Endometrial microvascular endothelial cells (primary cell): ENCODE measurements around the gene MAPK11. TPM values are rescaled to one million over a fixed set of nuclear protein-coding genes. Genes with fewer than 3 reads are reported as not detected.

ENCODE experiments used
- in situ Hi-C: cut with HindIII; loops from 2 replicates; pipeline ENCODE4 v1.10.0; 2017; ENCODE audit warnings: low sequenced_read_pairs, low pct_unique_long_range_greater_than_20kb; ENCODE audit errors: inconsistent ontology term
- total RNA-seq: library from RNA; depleted of rRNA; stranded (reverse); fragments of >200 nt; gene quantifications from one replicate; pipeline ENCODE4 v1.2.3, GENCODE V29; 2015; ENCODE audit errors: inconsistent ontology term

Gene MAPK11
- total RNA-seq, 1 donor from 2014 or later = 26.9 TPM

DNA sequence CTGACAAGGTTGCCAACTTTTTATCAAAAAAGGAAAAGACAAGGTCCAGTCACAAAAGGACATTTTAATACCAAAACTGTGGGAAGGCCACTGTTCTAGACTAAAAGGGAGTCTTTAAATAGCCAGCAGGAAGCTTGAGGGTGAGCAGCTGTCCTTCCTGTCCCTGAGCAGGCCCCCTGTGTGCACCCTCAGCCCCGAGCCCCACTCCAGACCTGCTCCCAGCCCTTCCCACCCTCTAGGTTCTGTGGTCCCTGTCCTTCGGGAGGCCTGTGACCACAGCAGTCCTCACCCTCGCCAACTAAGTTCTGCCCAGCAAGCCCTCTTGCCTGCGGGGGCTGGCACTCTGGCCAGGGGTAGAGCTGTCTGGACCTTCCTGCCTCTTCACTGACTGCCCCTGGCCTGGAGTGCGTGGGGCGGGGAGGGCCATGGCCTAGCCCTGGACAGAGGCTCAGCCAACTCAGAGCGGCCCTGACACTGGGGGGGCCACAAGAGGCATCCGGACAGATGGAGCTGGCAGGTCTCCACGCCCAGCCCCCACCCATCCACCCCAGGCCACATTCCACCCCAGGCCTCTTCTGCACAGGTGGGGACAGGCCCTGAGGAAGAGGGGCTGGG is 38.9 kb upstream of the MAPK11 start:
- in situ Hi-C loops = no loop called here

DNA sequence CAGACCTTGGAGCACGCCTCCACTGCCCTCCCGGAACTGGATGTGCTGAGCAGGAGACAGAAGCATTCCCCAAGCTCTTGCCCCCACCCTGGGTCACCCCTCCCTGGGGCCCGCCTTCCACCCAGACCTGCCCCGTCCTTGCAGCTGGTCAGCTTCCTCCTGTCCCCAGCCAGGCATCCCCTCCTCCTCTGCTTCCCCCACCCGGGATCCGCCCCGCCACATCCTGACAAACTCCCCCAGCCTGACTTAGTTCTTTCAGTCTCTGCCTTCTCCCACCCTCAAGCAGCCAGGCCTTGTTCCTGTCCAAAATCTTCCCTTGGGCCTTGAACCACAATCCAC is 38.4 kb upstream of the MAPK11 start:
- in situ Hi-C loops = no loop called here

DNA sequence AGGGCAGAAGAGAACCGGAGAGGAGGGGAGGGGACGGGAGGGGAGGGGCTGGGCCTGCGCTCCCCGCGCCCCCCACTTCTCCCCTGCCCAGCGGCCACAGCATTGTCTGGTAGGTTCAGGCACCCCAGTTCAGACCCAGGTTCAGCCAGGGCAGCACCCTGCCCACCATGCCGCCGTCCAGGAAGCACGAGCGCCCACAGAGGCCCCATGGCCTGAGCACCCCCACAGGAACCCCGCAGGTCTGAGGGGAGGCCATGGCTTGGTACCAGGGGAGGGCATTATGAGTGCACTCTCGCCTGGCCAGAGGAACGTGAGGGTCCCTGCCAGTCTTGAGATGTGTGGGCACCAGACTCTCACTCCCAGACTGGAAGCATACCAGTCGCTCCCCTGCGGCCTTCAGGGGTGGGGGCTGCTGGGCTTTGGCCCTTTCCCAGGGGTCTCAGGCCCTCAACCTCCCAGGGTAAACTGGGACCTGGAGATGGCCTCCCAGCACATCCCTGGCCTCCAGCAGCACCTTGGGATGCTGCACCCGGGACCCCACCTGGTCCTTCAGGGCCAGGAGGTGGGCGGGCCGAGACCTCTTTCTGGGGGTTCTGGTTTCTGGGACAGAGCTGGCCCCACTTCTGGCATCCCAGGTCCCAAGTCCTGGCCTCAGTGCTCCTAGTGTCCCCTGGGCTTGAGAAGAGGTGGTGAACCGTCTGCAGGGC is 37.9 kb upstream of the MAPK11 start:
- in situ Hi-C loops = no loop called here

DNA sequence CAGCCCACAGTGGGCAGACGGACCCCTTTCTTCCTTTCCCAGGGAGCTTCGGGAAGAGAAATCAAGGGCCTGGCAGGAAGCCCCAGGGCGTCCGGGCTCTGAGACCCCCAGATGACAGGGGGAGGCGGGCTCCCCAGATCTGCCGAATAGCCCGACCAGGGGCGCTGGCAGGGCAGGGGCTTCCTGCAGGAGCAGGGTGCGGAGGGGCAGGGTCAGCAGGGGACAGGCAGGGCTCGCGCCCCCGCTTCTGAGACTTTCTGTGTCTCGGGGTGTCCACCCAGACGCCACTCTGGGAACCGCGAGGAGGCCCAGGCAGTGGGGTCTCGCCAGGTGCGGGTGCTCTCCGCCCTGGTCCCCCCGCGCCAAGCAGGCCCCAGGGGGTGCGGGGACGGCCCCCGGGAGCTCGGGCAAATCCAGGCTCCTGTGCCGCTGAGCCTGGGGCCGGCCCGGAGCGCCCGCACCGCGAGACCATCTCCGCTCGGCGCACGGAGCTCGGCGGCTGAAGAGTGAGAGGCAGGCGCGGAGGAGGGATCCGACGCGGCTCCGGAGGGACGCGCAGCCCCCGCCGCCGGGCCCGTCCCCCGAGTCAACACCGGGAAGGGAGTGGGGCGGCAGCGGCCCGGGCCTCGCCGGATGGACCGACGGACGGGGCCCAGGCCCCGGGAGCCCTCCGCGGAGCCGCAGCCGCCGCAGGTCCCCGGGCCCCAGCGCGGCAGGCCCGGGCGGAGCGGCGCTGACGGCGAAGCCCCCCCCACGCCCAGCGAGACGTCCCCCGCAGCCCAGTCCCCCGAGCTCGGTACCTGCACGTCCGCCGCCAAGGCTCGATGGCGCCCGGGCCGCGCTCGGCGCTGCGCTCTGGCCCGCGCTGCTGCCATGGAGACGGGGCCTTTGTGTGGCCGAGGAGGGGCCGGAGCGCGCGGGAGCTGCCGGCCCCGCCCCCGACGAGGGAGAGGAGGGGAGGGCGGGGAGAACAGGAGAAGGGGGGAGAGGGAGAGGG is 36.9 kb upstream of the MAPK11 start, which contains the start of gene PLXNB2:
PLXNB2 (minus strand) TSS at position 894 of the 997 bp plus-strand sequence. CDS start 17,062 bp downstream, outside the sequence.
- in situ Hi-C loops = no loop called here

DNA sequence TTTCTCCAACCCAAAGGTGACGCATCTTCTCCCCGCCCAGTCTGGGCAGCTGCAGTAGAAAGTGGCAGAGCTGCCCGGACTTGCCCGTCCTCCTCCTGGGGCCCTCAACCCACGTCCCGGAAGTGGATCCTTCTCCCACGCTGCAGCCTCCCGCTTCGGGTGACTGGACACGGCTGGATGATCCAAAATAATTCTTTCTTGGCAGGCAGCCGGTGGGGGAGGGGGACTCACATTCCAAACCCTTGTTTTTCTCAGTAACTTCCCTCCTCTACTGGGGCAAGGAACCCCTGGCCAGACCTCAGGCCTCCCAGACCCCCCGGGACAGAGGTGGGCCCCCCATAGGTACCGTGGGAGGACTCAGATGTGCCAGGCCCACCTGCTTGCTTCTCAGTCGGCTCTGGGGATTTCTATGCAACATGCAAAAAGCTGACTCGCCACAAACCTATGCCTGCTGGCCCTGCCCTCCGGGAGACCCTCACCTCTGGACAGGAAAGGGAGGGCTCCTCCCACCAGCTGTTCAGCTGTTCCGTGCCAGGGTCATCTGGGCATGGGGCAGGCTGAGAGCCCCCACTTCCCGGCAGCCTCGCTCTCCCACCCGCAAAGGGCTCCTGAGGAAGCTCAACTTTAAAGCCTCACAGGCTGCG is 35.9 kb upstream of the MAPK11 start:
- in situ Hi-C loops = no loop called here

DNA sequence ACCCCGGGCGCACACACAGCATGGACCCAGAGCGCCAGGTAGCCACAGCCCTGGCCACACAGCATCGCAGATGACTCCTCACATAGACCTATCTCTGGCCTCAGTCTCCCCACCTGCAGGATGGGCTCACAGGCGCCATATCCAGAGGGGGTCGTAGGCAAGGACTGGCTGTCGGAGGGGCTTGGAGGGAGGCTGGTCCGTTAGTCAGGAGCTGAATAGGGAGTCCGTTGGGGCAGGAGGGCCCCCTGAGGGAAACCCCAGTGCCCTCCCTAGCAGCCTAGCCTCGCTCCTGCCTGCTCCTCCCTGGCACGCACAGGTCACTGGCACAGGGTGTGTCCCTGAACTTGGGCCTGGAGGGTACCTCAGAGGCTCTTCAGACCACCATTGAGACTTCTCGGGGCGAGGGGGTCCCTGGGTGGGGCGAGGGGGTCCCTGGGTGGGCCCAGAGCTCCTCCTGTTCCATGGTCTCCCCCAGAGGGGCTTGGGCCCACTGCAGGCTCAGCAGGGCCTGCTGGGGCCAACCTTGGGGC is 35.3 kb upstream of the MAPK11 start:
- in situ Hi-C loops = no loop called here

DNA sequence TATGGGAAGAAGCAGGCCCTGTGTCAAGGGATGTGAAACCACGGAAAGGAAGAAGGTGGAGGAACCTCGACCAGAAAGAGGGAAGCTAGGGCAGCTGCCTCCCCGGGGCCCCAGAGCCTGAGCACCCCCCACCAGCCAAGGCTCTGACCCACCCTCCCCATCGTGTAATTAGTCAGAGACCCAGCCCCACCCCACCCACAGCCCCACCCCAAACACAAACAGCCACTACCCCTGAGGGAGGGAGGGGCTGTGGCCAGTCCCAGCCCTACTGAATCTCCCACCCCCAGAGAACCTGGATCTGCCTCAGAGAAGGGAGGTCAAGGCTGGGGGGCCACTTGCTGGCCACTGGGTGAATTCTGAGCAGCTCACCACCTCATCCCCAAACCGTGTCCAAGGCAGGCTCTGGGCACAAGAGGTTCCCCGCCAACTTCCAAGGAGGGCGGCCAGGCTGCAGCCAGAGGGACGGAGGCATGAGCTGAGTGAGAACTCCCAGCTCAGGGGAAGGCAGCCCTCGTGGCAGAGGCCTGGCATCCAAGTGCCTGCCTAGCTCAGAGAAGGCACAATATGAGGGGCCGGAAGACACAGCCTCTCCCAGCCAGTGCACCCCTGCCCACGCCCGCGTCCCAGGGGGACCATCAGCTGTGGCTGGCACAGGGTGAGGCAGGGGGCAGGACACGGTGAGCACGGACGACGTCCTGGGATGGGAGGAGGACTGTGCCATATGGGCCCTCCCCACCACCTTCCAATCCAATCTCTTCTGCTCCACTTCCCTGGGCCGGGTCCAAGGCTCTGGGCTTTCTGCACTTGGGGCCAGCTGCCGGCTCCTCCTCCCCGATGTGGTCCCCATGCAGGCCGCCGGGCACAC is 34.6 kb upstream of the MAPK11 start:
- in situ Hi-C loops = no loop called here

DNA sequence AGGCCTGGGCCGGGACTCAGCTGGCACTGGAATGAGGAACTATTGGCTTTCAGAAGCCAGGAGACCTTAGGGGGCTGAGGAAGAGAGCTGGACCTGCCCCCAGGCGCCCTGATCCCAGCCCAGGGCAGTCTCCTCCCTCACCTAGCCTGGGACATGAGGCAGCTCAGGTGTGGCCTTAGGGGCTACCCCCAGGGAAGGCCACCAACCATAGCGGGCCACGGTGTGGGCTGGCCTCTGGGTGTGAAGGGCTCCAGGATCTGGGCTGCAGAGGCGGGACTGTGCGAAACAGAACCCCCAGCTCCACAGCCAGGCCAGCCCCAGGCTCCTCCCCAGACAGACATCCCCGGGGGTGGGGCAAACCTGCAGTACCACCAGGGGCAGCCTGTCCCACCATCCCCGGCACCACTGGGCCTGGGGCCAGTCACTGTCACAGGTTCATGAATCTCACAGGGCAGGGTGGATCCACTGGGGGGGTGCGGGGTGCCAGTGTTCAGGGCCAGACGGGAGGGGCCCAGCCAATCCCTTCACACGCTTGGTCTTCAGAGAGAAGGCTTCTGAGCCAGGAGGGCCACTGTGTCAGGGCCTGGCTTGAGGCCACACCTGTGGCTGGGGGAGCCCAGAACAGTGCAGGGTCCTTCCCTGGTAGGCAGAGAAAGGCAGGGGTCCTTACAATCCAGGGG is 33.8 kb upstream of the MAPK11 start:
- in situ Hi-C loops = no loop called here

DNA sequence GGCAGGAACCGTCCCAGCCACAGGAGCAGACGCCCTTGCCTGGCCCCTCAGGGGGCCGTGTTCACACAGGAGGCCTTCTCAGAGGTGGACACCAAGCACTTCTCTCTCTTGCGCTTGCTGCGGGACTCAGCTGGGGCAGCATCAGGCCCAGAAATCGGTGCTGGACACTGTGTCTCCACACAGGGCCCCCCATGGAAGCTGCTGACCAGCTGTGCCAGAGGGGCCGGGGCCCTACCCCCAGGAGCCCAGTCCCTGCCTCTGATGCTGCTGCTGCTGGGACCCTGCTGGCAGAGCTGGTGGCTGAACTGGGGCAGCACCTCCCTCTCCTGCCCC is 33.3 kb upstream of the MAPK11 start:
- in situ Hi-C loops = no loop called here

DNA sequence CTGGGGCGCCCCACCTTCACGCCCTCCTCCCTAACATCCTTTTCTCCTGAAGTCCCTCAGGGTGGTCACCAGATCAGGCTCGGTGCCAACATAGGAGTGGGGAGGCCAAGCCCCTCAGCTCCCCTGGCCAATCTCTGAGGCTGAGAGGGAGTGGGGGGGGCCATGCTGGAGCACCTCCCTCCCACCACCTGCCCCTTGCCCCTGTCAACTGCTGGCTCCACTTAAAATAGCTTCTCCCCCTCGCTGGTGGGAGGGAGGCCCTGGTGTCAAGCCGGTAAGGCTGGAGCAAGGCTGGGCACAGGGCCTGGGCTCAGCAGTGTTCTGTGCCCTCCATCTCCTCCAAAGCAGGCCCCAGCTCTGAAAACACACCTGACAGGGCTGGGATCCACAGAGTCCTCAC is 32.4 kb upstream of the MAPK11 start:
- in situ Hi-C loops = no loop called here

DNA sequence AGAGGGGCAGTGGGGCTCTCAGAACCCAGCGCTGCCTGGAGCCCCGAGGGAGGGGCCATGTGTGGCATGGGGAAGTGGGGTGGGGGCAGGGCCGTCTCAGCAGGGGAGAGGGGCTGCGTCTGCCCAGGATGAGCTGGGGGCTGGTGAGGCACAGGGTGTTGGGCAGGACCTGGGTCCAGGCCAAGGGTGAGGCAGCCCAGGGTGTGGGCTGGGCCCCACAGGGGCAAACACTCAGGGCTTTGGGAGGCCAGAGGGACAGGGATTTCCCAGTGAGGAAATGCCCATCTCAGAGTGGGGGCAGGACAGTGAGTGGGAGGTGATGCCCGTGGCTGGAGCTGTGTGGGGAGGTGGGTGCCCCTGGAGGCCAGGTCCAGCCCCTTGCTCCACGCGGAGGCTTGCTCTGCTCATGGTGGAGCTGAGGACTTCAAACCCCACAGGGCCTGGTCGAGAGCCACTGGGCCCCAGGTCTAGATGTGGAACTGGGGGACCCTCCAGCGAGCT is 31.9 kb upstream of the MAPK11 start:
- in situ Hi-C loops = no loop called here

DNA sequence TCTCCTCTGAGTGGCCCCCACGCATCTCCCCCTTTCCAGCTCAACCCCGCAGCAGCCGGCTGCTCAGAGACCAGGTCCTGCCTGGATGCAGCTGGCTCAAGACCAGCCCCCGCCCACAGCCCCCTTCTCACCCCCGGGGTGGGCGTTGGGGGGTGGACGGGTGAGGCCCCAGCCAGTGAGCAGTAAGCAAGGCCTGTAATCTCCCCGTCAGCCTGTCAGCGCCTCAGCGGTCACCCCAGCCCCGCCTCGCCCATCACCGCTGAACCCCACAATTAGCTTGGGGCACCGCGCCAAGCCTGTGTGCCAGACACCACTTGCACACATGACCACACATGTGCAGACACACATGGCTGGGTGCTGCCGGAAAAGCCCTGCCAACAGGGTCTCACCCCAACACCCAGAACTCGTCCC is 31.4 kb upstream of the MAPK11 start:
- in situ Hi-C loops = no loop called here

DNA sequence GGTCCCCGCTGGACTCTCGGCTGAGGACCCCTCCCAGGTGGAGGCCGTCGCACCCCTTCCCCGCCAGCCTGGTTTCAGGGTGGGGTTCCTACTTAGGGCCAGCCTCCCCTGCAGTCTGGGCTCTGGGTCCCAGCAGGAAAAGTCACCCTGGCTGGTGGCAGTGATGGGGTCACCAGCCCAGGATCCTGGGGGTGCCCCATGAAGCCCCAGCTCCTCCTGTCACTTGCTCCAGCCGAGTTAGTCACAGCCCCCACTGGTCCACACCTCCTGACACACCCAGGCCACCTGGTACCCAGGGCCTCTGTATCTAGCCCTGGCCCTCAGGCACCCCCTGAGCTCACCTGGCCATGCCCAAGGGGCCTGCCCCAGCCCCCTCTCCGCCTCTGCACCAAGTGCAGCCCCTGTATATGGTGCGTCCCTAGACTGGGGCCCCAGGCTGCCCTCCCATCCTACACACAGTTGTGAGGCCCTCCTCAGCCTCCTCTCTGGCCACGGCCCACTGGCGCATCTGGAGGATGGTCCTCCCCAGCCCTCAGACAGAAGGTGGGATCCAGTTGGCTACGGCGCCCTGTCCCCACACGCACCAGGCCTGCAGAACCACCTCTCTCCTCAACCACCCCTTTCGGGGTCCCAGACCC is 30.6 kb upstream of the MAPK11 start:
- in situ Hi-C loops = no loop called here

DNA sequence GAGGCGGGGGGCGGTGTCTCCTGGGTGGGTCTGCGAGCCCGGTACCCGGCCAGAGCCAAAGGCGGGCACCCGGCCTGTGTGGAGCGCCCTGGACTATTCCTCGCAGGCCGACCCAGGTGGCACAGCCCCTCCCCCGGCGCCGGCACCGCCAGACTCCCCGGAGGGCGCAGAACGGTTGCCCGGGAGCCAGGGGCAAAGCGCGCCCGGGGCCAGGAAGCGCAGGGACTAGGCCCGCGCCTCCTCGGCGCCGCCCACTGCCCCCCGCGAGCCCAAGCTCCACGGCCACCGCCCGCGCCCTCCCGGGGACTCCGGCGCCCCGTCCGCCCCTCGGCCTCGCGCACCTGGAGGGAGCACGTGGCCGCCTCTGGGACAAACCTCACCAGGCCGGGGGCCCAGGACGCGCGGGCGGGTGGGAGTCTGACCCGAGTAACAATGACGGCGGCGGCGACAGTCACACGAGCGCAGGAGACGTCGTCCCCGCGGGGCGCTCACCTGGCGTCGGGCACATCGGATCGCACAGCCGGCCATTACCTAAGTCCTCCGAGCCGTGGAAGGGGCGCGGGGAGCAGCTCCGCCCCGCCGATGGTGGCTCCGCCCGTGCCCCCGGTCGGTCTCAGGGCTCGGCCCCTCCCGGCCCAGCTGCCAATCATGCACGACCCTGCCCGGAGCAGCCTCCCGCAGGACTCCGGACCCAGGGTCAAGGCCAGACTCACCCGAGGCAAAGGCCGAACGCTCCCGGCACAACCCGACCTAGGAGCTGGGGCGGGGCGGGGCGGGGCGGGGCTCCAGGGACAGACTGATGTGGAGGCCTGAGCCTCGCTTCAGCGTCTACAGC is 29.8 kb upstream of the MAPK11 start:
- in situ Hi-C loops = no loop called here

DNA sequence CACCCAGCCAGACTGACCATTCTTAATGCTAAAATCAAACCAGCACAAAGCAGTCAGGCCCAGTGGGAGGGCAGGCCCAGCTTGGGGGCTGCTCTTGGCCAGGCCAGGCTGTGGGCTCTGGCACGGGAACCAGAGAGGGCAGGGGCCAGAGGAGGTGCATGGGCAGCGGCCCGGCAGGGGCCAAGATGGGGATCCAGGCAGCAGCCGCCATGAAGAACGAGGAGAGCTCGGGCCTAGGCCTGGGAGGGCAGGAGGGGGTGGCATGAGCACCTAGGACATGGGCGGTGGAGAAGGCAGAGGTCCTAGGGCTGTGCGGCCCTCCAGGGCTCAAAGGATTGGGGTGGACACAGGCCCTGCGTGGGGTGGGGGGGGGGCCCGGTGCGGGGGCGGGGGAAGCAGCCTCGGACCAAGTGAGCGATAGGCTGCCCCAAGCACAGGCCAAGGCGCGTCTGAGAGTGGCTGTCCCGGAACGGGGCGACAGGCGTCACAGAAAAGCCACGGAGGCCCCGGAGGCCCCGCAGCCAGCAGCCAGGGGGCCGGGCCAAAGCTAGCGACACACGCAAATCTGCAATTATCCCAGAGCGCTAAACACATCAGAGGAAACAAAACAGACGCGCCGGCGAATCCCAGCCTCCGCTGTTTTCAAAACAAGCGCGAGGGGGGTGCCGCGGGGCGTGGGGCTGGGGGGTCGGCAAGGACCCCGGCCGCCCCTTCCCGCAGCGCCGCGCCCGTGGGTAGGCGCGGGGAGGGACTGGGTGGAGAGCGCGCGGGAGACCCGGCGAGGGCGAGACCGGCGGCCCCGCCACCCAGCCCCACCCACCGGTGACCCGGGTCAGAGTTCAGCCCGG is 29.0 kb upstream of the MAPK11 start:
- in situ Hi-C loops = no loop called here
